GM12878 (cell line): ENCODE data around the gene TMC2. TPM values are rescaled to one million over a fixed set of nuclear protein-coding genes. Genes with fewer than 3 reads are reported as not detected.

Source experiments
- ATAC-seq: fragments of 200-7000 bp; cut with Tn5 transposase; 3 replicates; pipeline ENCODE4 v1.9.1; 2020; ENCODE audit warnings: mild to moderate bottlenecking, moderate library complexity
- BruUV-seq: library from RNA; stranded (reverse); fragments of 400-500 nt; replicated peaks from 2 replicates; lab custom pipeline; 2021; lab: Mats Ljungman, UMichigan
- CTCF ChIA-PET: fragments of 300-600 bp; sonication (Branson Sonifier 250); formaldehyde crosslinking; extraction: SDS; loops from one replicate; lab custom pipeline; 2021; ENCODE audit warnings: inconsistent platforms; lab: Yijun Ruan, JAX
- POLR2A ChIA-PET: fragments of 350-600 bp; formaldehyde crosslinking; extraction: SDS; loops from one replicate; lab custom pipeline; 2021; ENCODE audit warnings: inconsistent platforms; lab: Charles Lee
- RAD21 ChIA-PET: fragments of 300-600 bp; sonication (Branson Sonifier 250); formaldehyde crosslinking; loops from one replicate; lab custom pipeline; 2023; ENCODE audit warnings: antibody characterized with exemption; ENCODE audit not compliant: unreplicated experiment; lab: Charles Lee
- SMC1A ChIA-PET: fragments of 300-600 bp; sonication (Branson Sonifier 250); formaldehyde crosslinking; loops from one replicate; lab custom pipeline; 2023; ENCODE audit not compliant: unreplicated experiment, uncharacterized antibody; lab: Charles Lee
- DNase-seq: peaks from one replicate; pipeline ENCODE4 v3.0.0-alpha.2; 2011; ENCODE audit warnings: low read depth, low spot score
- FAIRE-seq: peaks from 3 replicates; lab custom pipeline; 2011; peaks lifted over from hg19 to GRCh38; lab: Jason Lieb, UNC
- H2AFZ ChIP-seq: 2 replicates; pipeline ENCODE4 v1.6.0; 2011; ENCODE audit warnings: low read depth, low read length, control low read depth; ENCODE audit not compliant: control insufficient read depth
- H3K27ac ChIP-seq: 2 replicates; pipeline ENCODE4 v1.5.1; 2011; ENCODE audit warnings: control low read depth; ENCODE audit not compliant: control insufficient read depth, insufficient read depth
- H3K27me3 ChIP-seq, 2 experiments: replicated peaks in 1 of 2; 2 replicates each; pipeline versions ENCODE4 v1.6.0 to v1.6.1; 2011; ENCODE audit warnings: low read length in 1 of 2; ENCODE audit not compliant: control insufficient read depth in 2 of 2, insufficient read depth in 2 of 2
- H3K36me3 ChIP-seq, 2 experiments: 2 replicates each; pipeline ENCODE4 v1.5.1; 2011; ENCODE audit warnings: low read length in 1 of 2; ENCODE audit not compliant: control insufficient read depth in 2 of 2, insufficient read depth in 2 of 2
- H3K4me1 ChIP-seq: 2 replicates; pipeline ENCODE4 v1.6.1; 2011; ENCODE audit warnings: mild to moderate bottlenecking, low read length, moderate library complexity, mixed read lengths; ENCODE audit not compliant: control insufficient read depth, insufficient read depth
- H3K4me2 ChIP-seq: 2 replicates; pipeline ENCODE4 v1.6.0; 2011; ENCODE audit warnings: control low read depth; ENCODE audit not compliant: control insufficient read depth, insufficient read depth
- H3K4me3 ChIP-seq: fragments of 200-600 bp; sonication (generic); 2 replicates; pipeline ENCODE4 v1.5.1; 2016
- H3K79me2 ChIP-seq: 2 replicates; pipeline ENCODE4 v1.6.0; 2011; ENCODE audit warnings: low read length; ENCODE audit not compliant: control insufficient read depth, insufficient read depth
- H3K9ac ChIP-seq: 2 replicates; pipeline ENCODE4 v1.8.0; 2011; ENCODE audit warnings: low read length, control low read depth, mixed read lengths; ENCODE audit not compliant: control insufficient read depth, insufficient read depth
- H3K9me3 ChIP-seq: replicated peaks from 3 replicates; pipeline ENCODE4 v1.5.1; 2011; ENCODE audit warnings: mild to moderate bottlenecking, low read length; ENCODE audit not compliant: control insufficient read depth, insufficient read depth
- H4K20me1 ChIP-seq: 2 replicates; pipeline ENCODE4 v1.6.0; 2011; ENCODE audit not compliant: control insufficient read depth, insufficient read depth
- BCL3 ChIP-seq: IDR thresholded peaks from 2 replicates; pipeline ENCODE4 v1.6.1; 2011; ENCODE audit warnings: borderline replicate concordance, low read depth, mild to moderate bottlenecking, moderate library complexity, low read length; ENCODE audit not compliant: insufficient read depth, poor library complexity, severe bottlenecking
- CBX3 ChIP-seq: fragments of 200-600 bp; sonication (generic); IDR thresholded peaks from 2 replicates; pipeline ENCODE4 v1.6.1; 2016; ENCODE audit warnings: low read depth, borderline replicate concordance
- EZH2 ChIP-seq: IDR thresholded peaks from 2 replicates; pipeline ENCODE4 v1.6.1; 2012; ENCODE audit warnings: low read depth, mild to moderate bottlenecking, control low read depth, inconsistent platforms, low read length, borderline replicate concordance; ENCODE audit not compliant: control insufficient read depth
- GABPA ChIP-seq: IDR thresholded peaks from 2 replicates; pipeline ENCODE4 v1.6.1; 2014; ENCODE audit warnings: antibody characterized with exemption, low read depth, mild to moderate bottlenecking, inconsistent platforms
- HDGF ChIP-seq: fragments of 450-650 bp; IDR thresholded peaks from 2 replicates; pipeline ENCODE4 v1.6.1; 2016; ENCODE audit warnings: antibody characterized with exemption
- IRF3 ChIP-seq: fragments of 450-650 bp; IDR thresholded peaks from 2 replicates; pipeline ENCODE4 v1.6.1; 2014; ENCODE audit warnings: mild to moderate bottlenecking
- JUND ChIP-seq: IDR thresholded peaks from 2 replicates; pipeline ENCODE4 v1.6.1; 2012; ENCODE audit warnings: low read depth, mild to moderate bottlenecking, low read length, improper control_type of control experiment, moderate library complexity
- KDM1A ChIP-seq: fragments of 200-600 bp; sonication (generic); IDR thresholded peaks from 2 replicates; pipeline ENCODE4 v1.6.1; 2016; ENCODE audit warnings: borderline replicate concordance
- LARP7 ChIP-seq: fragments of 450-650 bp; IDR thresholded peaks from 2 replicates; pipeline ENCODE4 v1.6.1; 2017; ENCODE audit warnings: mild to moderate bottlenecking
- MEF2A ChIP-seq: IDR thresholded peaks from 2 replicates; pipeline ENCODE4 v1.6.1; 2011; ENCODE audit warnings: low read depth, mild to moderate bottlenecking, low read length, moderate library complexity; ENCODE audit not compliant: insufficient read depth
- NFXL1 ChIP-seq: fragments of 450-650 bp; IDR thresholded peaks from 2 replicates; pipeline ENCODE4 v1.6.1; 2017; ENCODE audit warnings: antibody characterized with exemption, mild to moderate bottlenecking, borderline replicate concordance
- RELA ChIP-seq: fragments of 450-650 bp; IDR thresholded peaks from 2 replicates; pipeline ENCODE4 v1.8.0; 2014; ENCODE audit warnings: borderline replicate concordance; ENCODE audit not compliant: partially characterized antibody
- TCF12 ChIP-seq: IDR thresholded peaks from 2 replicates; pipeline ENCODE4 v1.6.1; 2011; ENCODE audit warnings: low read depth, mild to moderate bottlenecking, low read length
- WGBS: methylation state at CpG from one replicate; pipeline ENCODE4 v1.1.6; 2016; ENCODE audit warnings: low lambda C conversion rate; ENCODE audit not compliant: insufficient replicate concordance, insufficient coverage; ENCODE audit errors: missing lambda C conversion rate; 5-methylcytosine and 5-hydroxymethylcytosine counted together
- in situ Hi-C: fragments of 300-500 bp; cut with MboI; formaldehyde crosslinking; loops from 9 replicates; pipeline ENCODE4 v1.14.3; 2018; ENCODE audit warnings: mixed read lengths
- intact Hi-C: fragments of 100-400 bp; cut with micrococcal nuclease; formaldehyde crosslinking; loops from one replicate; pipeline ENCODE4 v1.14.2; 2022; ENCODE audit not compliant: unreplicated experiment
- polyA plus RNA-seq, 11 experiments: library from polyadenylated mRNA; depleted of rRNA in 4 of 11; unstranded in 6 of 11; stranded (reverse) in 5 of 11; fragments of >200 nt; fragmentation: Nextera tagmentation in 4 of 11; fragmentation: Illumina TruSeq in 1 of 11; extraction: Ambion mirVana in 4 of 11; extraction: Trizol in 1 of 11; gene quantifications; 1 replicate in 1 of 11; 2 replicates in 10 of 11; pipeline versions ENCODE4 v1.2.1 to v1.2.3, GENCODE V29; 2011 to 2016; ENCODE audit warnings: inconsistent platforms in 2 of 11, missing spikeins in 2 of 11, low read depth in 1 of 11
- total RNA-seq, 4 experiments: library from RNA; depleted of rRNA in 3 of 4; stranded (reverse); fragments of >200 nt in 3 of 4; fragmentation: Illumina TruSeq in 1 of 4; extraction: Trizol in 1 of 4; gene quantifications; 2 replicates each; pipeline versions ENCODE4 v1.2.1 to v1.2.3, GENCODE V29; 2013 to 2021
- TF ChIP-seq, protein P1 (sequence below): fragments of 450-650 bp; IDR thresholded peaks from 2 replicates; pipeline ENCODE4 v1.6.1; 2017; ENCODE audit warnings: mild to moderate bottlenecking, low read depth, inconsistent platforms; ENCODE audit not compliant: poor library complexity, severe bottlenecking

TMC2 gene
- total and polyA plus RNA-seq, 10 of the 15 experiments (the other 5 are each of a cell fraction or from before 2014, with no cell fraction given), result 0.08 TPM; not detected in 9

DNA sequence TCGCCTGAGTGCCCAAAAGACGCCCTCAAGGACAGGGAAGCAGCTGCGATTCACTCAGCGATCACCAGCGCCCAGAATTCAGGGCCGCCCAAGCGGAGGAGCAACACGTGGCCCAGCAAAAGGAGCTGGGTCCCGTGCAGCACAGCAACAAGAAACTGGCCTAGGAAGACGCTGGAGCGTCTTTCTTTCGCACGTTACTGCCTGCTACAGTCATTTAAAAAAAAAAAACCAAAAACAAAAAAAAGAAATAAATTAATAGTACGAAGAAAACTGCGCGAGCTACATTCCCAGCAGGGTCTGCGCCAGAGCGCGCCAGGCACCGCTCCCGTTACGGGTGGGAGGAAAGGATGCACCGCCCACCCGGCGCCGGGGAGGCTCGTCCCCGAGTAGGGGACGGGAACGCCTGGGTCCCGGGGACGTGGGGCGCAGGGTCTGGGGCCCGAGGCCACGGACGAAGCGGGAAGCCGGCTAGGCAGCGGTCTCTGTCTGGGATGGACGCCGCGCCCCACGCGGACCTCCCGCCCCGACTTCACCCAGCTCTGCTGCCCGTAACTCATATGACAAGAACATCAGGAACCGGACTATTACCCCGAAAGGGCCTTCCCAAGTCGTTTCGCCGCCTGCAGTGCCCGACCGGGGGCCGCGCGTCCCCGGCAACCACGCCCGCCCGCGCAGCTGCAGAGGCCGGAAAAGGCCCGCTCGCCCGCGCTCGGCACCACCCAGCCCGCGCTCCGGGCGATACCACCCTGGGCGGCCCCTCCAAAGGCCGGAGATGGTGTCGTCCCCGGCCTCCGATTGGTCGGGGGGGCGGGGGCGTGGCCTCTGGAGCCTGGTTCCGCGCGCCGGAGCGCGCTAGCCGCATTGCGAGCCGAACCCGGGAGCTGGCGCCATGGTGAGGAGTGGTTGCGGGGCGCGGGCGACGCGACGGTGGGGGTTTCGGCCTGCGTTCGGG is 115.7 kb downstream of the TMC2 start, which contains the start of gene NOP56 (continued):
- peak; percentile 7 for TF ChIP-seq BCL3
- TF ChIP-seq LARP7, result no peak; the same call in none of the 2 replicates
- peak; percentile 46 for TF ChIP-seq RELA
- no peak for TF ChIP-seq EZH2
- TF ChIP-seq HDGF, result 0 out of 2 replicates have a peak, but pooled peaks have one; percentile 42
- no peak for TF ChIP-seq KDM1A
- TF ChIP-seq, all 136 proteins: peak for 56

DNA sequence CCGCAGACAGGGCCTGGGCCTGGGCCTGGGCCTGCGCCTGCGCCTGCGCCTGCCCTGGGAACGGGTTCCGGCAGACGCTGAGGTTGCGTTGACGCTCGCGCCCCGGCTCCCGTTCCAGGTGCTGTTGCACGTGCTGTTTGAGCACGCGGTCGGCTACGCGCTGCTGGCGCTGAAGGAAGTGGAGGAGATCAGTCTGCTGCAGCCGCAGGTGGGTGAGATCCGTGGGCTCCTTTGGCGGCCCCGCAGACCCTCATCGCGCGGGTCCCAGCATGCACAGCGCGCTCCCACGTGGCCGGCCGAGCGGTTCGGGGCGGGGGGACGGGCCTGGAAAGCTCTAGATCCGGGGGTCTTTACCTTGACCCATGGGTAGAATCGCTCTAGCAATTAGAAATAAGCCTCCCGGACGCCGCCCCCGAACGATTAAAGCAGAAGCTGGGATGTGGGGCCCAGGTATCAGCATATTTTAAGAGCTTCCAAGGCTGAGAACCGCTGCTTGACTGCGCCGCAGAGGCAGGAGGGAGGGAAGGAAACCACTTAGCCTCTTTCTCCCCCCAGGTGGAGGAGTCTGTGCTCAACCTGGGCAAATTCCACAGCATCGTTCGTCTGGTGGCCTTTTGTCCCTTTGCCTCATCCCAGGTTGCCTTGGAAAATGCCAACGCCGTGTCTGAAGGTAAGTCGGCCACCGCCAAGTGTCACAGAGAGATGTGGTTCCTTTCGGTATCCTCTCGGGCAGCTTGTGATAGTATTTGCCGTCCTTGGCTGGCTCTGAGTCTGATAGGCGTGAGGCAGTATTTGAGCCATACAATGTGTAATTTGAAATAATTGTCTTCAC is 116.6 kb downstream of the TMC2 start:
- peaks cover 52% of the 10 kb centered on the region for H3K79me2 ChIP-seq
- H3K36me3 ChIP-seq, result peaks cover 24 to 32% of the 10 kb centered on the region in 2 experiments
- ChIA-PET SMC1A (interaction anchor here (0.6 to 4.9 kb wide), 3 partner anchors 12 to 183 kb away, joined by 3 to 25 read pairs (median 7); partner anchors contain the start of gene IDH3B), CTCF (interaction anchor here (0.6 to 2.4 kb wide), 5 partner anchors 9 to 260 kb away, joined by 3 to 13 read pairs (median 7); partner anchors contain the start of gene IDH3B), RAD21 (interaction anchor here (1.8 kb wide), 2 partner anchors 11 to 348 kb away, joined by 3 to 4 read pairs; partner anchors contain the start of gene IDH3B), POLR2A (interaction anchor here (0.5 to 5.6 kb wide), 7 partner anchors 12 to 1254 kb away, joined by 3 to 47 read pairs (median 4); partner anchors contain the start of genes IDH3B and SNRPB)
- BruUV-seq, result TSS peak; percentile 60
- FAIRE-seq (no peak), DNase-seq (no peak), ATAC-seq (peak; percentile 71)
- in situ Hi-C loops (no loop called here), intact Hi-C loops (loop anchor here (2.0 to 5.0 kb wide), 2 partner anchors 128 to 181 kb away; partner anchors contain the start of gene SNRPB)
- H4K20me1 ChIP-seq, result peaks cover 17% of the 10 kb centered on the region
- H3K9ac ChIP-seq, result peak overlapping the region; percentile 95
- peaks cover 13% of the 10 kb centered on the region for H3K4me1 ChIP-seq
- H3K27me3 ChIP-seq, result no peaks in the 10 kb centered on the region
- H3K4me2 ChIP-seq, result peak overlapping the region; percentile 95
- H3K9me3 ChIP-seq, result no peaks in the 10 kb centered on the region
- peak overlapping the region; percentile 84 for H3K27ac ChIP-seq
- WGBS, result under 1% methylated on average over 46 of the region's 56 CpGs
- H3K4me3 ChIP-seq, result peak overlapping the region; percentile 95
- peak overlapping the region; percentile 90 for H2AFZ ChIP-seq
- TF ChIP-seq IRF3 (no peak), TCF12 (no peak), MEF2A (no peak), NFXL1 (no peak), CBX3 (no peak), JUND (no peak), GABPA (no peak)
- TF ChIP-seq, protein P1, sequence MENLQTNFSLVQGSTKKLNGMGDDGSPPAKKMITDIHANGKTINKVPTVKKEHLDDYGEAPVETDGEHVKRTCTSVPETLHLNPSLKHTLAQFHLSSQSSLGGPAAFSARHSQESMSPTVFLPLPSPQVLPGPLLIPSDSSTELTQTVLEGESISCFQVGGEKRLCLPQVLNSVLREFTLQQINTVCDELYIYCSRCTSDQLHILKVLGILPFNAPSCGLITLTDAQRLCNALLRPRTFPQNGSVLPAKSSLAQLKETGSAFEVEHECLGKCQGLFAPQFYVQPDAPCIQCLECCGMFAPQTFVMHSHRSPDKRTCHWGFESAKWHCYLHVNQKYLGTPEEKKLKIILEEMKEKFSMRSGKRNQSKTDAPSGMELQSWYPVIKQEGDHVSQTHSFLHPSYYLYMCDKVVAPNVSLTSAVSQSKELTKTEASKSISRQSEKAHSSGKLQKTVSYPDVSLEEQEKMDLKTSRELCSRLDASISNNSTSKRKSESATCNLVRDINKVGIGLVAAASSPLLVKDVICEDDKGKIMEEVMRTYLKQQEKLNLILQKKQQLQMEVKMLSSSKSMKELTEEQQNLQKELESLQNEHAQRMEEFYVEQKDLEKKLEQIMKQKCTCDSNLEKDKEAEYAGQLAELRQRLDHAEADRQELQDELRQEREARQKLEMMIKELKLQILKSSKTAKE, result no peak
